ENCODE data around the gene KIZ. TPM values are rescaled to one million over a fixed set of nuclear protein-coding genes. Genes with fewer than 3 reads are reported as not detected.

The KIZ gene
- total RNA-seq, 1 donor from 2014 or later = 60.0 TPM

DNA sequence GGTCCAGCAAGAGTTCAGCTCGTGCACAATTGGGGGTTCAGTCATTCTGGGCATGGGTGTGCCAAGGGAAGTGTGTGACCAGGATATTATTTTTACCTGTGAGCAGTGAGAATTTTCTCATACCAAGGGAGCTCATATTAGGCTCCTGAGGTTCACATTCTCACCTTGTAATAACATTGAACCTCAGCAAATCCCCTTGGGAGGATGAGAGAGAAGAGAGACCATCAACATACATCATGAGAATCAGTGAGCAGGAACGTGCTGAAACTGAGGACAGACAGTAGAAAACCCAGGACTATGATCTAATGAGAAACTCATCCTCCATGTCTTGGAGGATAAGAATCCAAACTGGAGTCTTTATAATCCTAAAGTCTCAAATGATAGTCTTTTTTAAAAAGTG, 143.9 kb downstream of the KIZ start:
- Histone ChIP-seq H3K4me1 (no peaks in the 10 kb centered on the region), H3K36me3 (no peaks in the 10 kb centered on the region), H3K9me3 (ENCODE audit: low read depth) (no peaks in the 10 kb centered on the region), H3F3A (ENCODE audit: low read depth) (no peaks in the 10 kb centered on the region), H4K20me1 (ENCODE audit: low read depth) (no peaks in the 10 kb centered on the region), H2AFZ (replicated peaks) (no peak overlapping the region), H3K4me3 (no peak overlapping the region), H3K79me2 (ENCODE audit: low read depth) (no peaks in the 10 kb centered on the region), H3K4me2 (no peak overlapping the region), H3K9ac (no peak overlapping the region), H3K27me3 (no peaks in the 10 kb centered on the region), H3K27ac (no peak overlapping the region)
- H3K27me3 Mint-ChIP-seq (ENCODE audit: insufficient read depth, low read depth) = peaks cover 2% of the 10 kb centered on the region
- no peak for DNase-seq (ENCODE audit: low spot score)
- no peak overlapping the region for H3K27ac Mint-ChIP-seq
- no peaks in the 10 kb centered on the region for H3K4me1 Mint-ChIP-seq
- TF ChIP-seq EZH2phosphoT487 (IDR thresholded peaks at IDR 0.05) (no peak), EZH2 (IDR thresholded peaks at IDR 0.05) (no peak)
- TF ChIP-seq, protein P1, sequence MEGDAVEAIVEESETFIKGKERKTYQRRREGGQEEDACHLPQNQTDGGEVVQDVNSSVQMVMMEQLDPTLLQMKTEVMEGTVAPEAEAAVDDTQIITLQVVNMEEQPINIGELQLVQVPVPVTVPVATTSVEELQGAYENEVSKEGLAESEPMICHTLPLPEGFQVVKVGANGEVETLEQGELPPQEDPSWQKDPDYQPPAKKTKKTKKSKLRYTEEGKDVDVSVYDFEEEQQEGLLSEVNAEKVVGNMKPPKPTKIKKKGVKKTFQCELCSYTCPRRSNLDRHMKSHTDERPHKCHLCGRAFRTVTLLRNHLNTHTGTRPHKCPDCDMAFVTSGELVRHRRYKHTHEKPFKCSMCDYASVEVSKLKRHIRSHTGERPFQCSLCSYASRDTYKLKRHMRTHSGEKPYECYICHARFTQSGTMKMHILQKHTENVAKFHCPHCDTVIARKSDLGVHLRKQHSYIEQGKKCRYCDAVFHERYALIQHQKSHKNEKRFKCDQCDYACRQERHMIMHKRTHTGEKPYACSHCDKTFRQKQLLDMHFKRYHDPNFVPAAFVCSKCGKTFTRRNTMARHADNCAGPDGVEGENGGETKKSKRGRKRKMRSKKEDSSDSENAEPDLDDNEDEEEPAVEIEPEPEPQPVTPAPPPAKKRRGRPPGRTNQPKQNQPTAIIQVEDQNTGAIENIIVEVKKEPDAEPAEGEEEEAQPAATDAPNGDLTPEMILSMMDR (IDR thresholded peaks at IDR 0.05) = no peak
- H3K4me3 Mint-ChIP-seq = no peak overlapping the region
- H3K9me3 Mint-ChIP-seq = peaks cover 11% of the 10 kb centered on the region
- H3K36me3 Mint-ChIP-seq = no peaks in the 10 kb centered on the region

DNA sequence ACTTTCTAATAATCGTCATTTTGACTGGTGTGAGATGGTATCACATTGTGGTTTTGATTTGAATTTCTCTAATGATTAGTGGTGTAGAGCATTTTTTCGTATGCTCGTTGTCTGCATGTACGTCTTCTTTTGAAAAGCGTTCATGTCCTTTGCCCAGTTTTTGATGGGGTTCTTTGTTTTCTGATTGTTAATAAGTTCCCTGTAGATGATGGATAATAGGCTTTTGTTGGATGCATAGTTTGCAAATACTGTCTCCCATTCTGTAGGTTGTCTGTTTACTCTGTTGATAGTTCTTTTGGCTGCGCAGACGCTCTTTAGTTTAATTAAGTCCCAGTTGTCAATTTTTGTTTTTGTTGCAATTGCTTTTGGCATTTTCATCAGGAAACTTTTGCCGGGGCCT, 144.9 kb downstream of the KIZ start:
- Histone ChIP-seq H3K9me3 (ENCODE audit: low read depth) (no peaks in the 10 kb centered on the region), H3K27ac (no peak overlapping the region), H3K79me2 (ENCODE audit: low read depth) (no peaks in the 10 kb centered on the region), H3K4me3 (no peak overlapping the region), H3K36me3 (no peaks in the 10 kb centered on the region), H3K4me2 (no peak overlapping the region), H3F3A (ENCODE audit: low read depth) (no peaks in the 10 kb centered on the region), H3K4me1 (no peaks in the 10 kb centered on the region), H2AFZ (replicated peaks) (no peak overlapping the region), H3K27me3 (no peaks in the 10 kb centered on the region), H4K20me1 (ENCODE audit: low read depth) (no peaks in the 10 kb centered on the region), H3K9ac (no peak overlapping the region)
- no peaks in the 10 kb centered on the region for H3K4me1 Mint-ChIP-seq
- peaks cover 6% of the 10 kb centered on the region for H3K9me3 Mint-ChIP-seq
- H3K27ac Mint-ChIP-seq = no peak overlapping the region
- DNase-seq (ENCODE audit: low spot score) = no peak
- TF ChIP-seq EZH2phosphoT487 (IDR thresholded peaks at IDR 0.05) (no peak), EZH2 (IDR thresholded peaks at IDR 0.05) (no peak)
- TF ChIP-seq, protein P1 (IDR thresholded peaks at IDR 0.05) = no peak
- no peaks in the 10 kb centered on the region for H3K36me3 Mint-ChIP-seq
- no peak overlapping the region for H3K4me3 Mint-ChIP-seq
- no peaks in the 10 kb centered on the region for H3K27me3 Mint-ChIP-seq (ENCODE audit: insufficient read depth, low read depth)

GRCh38 chr20:21272279-21272678, 146.4 kb downstream of the KIZ start:
- Histone ChIP-seq H3K4me2 (no peak overlapping the region), H4K20me1 (ENCODE audit: low read depth) (no peaks in the 10 kb centered on the region), H3K4me3 (no peak overlapping the region), H3F3A (ENCODE audit: low read depth) (no peaks in the 10 kb centered on the region), H3K27ac (no peak overlapping the region), H3K9ac (no peak overlapping the region), H2AFZ (replicated peaks) (no peak overlapping the region), H3K9me3 (ENCODE audit: low read depth) (no peaks in the 10 kb centered on the region), H3K27me3 (no peaks in the 10 kb centered on the region), H3K4me1 (no peaks in the 10 kb centered on the region), H3K79me2 (ENCODE audit: low read depth) (no peaks in the 10 kb centered on the region), H3K36me3 (no peaks in the 10 kb centered on the region)
- Mint-ChIP-seq H3K9me3 (peaks cover 6% of the 10 kb centered on the region), H3K27ac (no peak overlapping the region), H3K4me1 (no peaks in the 10 kb centered on the region), H3K27me3 (ENCODE audit: insufficient read depth, low read depth) (no peaks in the 10 kb centered on the region), H3K4me3 (no peak overlapping the region), H3K36me3 (no peaks in the 10 kb centered on the region)
- DNase-seq (ENCODE audit: low spot score) = no peak
- TF ChIP-seq EZH2phosphoT487 (IDR thresholded peaks at IDR 0.05) = no peak
- TF ChIP-seq EZH2 (IDR thresholded peaks at IDR 0.05) = no peak
- TF ChIP-seq, protein P1 (IDR thresholded peaks at IDR 0.05) = no peak
